ENCODE data around the gene CLDN9. TPM values are rescaled to one million over a fixed set of nuclear protein-coding genes. Genes with fewer than 3 reads are reported as not detected.

Gene CLDN9
- total and polyA plus RNA-seq, 9 of the 15 experiments (the other 6 are each of a cell fraction or from before 2014, with no cell fraction given), result 0.12 to 0.44 (median 0.22) TPM; not detected in 4

DNA sequence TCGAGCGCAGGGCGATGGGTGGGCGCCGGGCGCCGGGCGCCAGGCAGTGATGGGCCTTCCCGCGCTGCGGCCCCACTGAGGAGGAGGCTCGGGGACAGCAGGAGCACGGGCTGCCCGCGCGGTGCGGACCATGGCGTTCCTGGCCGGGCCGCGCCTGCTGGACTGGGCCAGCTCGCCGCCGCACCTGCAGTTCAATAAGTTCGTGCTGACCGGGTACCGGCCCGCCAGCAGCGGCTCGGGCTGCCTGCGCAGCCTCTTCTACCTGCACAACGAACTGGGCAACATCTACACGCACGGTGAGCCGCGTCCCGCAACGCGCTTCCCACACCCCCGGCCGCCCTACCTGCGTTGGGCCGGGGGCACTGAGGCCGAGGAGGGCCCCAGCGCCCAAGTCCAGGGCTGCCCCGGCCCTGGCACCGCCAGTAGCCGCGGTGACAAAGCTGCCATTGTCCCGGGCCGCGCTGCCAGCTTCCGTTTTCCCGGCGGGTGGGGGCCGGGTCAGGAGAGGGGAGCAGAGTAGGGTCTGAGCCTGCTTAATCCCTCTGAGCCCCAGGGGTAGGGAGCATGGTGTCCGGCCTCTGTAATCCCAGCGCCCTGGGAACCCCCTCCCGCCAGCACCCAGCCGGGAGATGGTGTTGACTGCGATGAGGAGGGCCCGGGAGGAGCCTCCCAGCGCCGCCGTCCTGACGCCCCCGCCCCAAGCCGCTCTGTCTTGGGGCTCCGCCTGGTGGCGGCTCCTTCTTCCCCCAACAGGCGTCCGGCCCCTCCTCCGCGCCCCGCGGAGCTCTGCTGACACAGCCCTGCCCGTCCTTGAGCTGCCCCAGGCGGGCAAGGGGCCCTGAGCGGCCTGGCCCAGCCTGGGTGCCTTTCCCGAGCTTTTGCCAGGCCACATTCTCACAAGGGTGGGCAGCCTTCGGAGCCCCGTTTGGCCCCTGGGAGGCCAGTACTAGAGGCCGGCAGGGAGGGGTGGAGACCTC, 42.9 kb upstream of the CLDN9 start (continued):
- TF ChIP-seq, protein P1, sequence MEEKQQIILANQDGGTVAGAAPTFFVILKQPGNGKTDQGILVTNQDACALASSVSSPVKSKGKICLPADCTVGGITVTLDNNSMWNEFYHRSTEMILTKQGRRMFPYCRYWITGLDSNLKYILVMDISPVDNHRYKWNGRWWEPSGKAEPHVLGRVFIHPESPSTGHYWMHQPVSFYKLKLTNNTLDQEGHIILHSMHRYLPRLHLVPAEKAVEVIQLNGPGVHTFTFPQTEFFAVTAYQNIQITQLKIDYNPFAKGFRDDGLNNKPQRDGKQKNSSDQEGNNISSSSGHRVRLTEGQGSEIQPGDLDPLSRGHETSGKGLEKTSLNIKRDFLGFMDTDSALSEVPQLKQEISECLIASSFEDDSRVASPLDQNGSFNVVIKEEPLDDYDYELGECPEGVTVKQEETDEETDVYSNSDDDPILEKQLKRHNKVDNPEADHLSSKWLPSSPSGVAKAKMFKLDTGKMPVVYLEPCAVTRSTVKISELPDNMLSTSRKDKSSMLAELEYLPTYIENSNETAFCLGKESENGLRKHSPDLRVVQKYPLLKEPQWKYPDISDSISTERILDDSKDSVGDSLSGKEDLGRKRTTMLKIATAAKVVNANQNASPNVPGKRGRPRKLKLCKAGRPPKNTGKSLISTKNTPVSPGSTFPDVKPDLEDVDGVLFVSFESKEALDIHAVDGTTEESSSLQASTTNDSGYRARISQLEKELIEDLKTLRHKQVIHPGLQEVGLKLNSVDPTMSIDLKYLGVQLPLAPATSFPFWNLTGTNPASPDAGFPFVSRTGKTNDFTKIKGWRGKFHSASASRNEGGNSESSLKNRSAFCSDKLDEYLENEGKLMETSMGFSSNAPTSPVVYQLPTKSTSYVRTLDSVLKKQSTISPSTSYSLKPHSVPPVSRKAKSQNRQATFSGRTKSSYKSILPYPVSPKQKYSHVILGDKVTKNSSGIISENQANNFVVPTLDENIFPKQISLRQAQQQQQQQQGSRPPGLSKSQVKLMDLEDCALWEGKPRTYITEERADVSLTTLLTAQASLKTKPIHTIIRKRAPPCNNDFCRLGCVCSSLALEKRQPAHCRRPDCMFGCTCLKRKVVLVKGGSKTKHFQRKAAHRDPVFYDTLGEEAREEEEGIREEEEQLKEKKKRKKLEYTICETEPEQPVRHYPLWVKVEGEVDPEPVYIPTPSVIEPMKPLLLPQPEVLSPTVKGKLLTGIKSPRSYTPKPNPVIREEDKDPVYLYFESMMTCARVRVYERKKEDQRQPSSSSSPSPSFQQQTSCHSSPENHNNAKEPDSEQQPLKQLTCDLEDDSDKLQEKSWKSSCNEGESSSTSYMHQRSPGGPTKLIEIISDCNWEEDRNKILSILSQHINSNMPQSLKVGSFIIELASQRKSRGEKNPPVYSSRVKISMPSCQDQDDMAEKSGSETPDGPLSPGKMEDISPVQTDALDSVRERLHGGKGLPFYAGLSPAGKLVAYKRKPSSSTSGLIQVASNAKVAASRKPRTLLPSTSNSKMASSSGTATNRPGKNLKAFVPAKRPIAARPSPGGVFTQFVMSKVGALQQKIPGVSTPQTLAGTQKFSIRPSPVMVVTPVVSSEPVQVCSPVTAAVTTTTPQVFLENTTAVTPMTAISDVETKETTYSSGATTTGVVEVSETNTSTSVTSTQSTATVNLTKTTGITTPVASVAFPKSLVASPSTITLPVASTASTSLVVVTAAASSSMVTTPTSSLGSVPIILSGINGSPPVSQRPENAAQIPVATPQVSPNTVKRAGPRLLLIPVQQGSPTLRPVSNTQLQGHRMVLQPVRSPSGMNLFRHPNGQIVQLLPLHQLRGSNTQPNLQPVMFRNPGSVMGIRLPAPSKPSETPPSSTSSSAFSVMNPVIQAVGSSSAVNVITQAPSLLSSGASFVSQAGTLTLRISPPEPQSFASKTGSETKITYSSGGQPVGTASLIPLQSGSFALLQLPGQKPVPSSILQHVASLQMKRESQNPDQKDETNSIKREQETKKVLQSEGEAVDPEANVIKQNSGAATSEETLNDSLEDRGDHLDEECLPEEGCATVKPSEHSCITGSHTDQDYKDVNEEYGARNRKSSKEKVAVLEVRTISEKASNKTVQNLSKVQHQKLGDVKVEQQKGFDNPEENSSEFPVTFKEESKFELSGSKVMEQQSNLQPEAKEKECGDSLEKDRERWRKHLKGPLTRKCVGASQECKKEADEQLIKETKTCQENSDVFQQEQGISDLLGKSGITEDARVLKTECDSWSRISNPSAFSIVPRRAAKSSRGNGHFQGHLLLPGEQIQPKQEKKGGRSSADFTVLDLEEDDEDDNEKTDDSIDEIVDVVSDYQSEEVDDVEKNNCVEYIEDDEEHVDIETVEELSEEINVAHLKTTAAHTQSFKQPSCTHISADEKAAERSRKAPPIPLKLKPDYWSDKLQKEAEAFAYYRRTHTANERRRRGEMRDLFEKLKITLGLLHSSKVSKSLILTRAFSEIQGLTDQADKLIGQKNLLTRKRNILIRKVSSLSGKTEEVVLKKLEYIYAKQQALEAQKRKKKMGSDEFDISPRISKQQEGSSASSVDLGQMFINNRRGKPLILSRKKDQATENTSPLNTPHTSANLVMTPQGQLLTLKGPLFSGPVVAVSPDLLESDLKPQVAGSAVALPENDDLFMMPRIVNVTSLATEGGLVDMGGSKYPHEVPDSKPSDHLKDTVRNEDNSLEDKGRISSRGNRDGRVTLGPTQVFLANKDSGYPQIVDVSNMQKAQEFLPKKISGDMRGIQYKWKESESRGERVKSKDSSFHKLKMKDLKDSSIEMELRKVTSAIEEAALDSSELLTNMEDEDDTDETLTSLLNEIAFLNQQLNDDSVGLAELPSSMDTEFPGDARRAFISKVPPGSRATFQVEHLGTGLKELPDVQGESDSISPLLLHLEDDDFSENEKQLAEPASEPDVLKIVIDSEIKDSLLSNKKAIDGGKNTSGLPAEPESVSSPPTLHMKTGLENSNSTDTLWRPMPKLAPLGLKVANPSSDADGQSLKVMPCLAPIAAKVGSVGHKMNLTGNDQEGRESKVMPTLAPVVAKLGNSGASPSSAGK (IDR thresholded peaks at IDR 0.05), result no peak
- TF ChIP-seq ZNF699 (CRISPR knock-in tag; IDR thresholded peaks at IDR 0.05; ENCODE audit: insufficient replicate concordance) (no peak), KAT2B (IDR thresholded peaks at IDR 0.05; ENCODE audit: low read depth, low read length) (no peak), NCOA2 (IDR thresholded peaks at IDR 0.05; ENCODE audit: partially characterized antibody in 2 of 2) (no peak), GABPB1 (CRISPR knock-in tag; IDR thresholded peaks at IDR 0.05) (peak; percentile 45; the same call in 1 of the 2 replicates), ZBTB7A (IDR thresholded peaks at IDR 0.05; ENCODE audit: borderline replicate concordance, control insufficient read depth, low read depth, low read length) (peak; percentile 92), NR1H2 (CRISPR knock-in tag; IDR thresholded peaks at IDR 0.05) (no peak; the same call in 1 of the 2 replicates), MBD2 (IDR thresholded peaks at IDR 0.05; ENCODE audit: borderline replicate concordance, low read depth) (no peak), PHTF2 (CRISPR knock-in tag; IDR thresholded peaks at IDR 0.05) (no peak), MCM7 (IDR thresholded peaks at IDR 0.05) (no peak), YY1 (IDR thresholded peaks at IDR 0.05; ENCODE audit: borderline replicate concordance in 1 of 3, control insufficient read depth in 1 of 3, extremely low read depth in 1 of 3, insufficient read depth in 3 of 3, insufficient read length in 1 of 3, insufficient replicate concordance in 2 of 3, low read depth in 1 of 3, low read length in 2 of 3) (peak in 1 of 3 experiments; percentile 52)
- TF ChIP-seq, protein P2, sequence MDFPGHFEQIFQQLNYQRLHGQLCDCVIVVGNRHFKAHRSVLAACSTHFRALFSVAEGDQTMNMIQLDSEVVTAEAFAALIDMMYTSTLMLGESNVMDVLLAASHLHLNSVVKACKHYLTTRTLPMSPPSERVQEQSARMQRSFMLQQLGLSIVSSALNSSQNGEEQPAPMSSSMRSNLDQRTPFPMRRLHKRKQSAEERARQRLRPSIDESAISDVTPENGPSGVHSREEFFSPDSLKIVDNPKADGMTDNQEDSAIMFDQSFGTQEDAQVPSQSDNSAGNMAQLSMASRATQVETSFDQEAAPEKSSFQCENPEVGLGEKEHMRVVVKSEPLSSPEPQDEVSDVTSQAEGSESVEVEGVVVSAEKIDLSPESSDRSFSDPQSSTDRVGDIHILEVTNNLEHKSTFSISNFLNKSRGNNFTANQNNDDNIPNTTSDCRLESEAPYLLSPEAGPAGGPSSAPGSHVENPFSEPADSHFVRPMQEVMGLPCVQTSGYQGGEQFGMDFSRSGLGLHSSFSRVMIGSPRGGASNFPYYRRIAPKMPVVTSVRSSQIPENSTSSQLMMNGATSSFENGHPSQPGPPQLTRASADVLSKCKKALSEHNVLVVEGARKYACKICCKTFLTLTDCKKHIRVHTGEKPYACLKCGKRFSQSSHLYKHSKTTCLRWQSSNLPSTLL (IDR thresholded peaks at IDR 0.05), result no peak
